ENCODE data around the gene SH3BGRL2.

DNA sequence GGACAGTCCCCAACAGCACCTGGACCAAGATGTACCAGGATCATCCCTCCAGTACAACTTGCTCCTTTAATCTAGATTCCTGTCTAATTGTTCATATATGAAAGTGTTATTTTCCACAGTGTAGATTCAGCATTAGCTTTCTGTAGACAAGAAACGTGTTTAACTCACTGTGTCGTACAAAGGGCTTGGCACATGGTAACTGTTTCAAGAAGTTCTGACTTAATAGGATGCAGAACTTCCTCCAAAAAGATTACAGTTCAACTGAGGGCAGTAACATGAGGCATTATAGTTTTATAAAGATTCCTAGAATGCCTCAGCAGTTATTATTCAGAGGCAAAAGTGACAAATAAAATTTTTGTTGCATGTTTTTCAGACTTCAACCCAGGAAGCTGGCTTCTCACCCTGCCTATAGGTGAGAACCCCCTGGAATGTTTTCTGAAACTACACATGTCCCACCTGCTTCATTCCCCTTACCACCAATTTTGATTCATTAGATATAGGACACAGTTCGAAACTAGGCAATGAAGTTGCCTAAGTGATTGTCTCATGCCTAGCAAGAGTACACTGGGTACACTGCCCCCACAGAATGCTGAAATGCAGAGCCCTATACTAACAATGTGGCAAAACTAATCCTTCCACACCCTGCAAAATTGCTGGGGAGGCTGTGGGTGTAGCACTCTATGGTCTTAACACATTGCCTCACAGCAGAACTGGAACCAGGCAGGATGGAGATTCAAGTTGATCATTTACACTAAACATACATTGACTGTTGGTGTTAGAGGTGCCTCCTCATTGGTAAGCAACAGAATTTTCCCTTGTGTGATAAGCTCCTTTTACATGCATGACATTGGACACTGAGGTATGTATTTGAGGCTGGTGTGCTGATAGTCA is 22.6 kb upstream of the SH3BGRL2 start:
- no peak for TF ChIP-seq CTCF (IDR thresholded peaks at IDR 0.05)
- no peak for TF ChIP-seq POLR2A (IDR thresholded peaks at IDR 0.05)

Data from prostate gland (tissue), 2 donors.